SU-DHL-6 (cell line): Measurements from ENCODE around the gene PRAMEF6.
"Not testable (repeated sequence)": the region's sequence is repeated elsewhere in the genome, so short reads cannot be mapped to it uniquely, and the experiment has no call there.

ENCODE experiments used
- H2AFZ ChIP-seq: fragments of 200-600 bp; sonication (generic); 2 replicates; pipeline ENCODE4 v1.6.1; 2014; ENCODE audit warnings: low read depth, mild to moderate bottlenecking, moderate library complexity, mixed read lengths, antibody characterized with exemption, low read length; ENCODE audit not compliant: severe bottlenecking
- H3F3A ChIP-seq: fragments of 200-600 bp; shearing (Covaris generic); 2 replicates; pipeline ENCODE4 v1.6.0; 2016; ENCODE audit warnings: antibody characterized with exemption, mild to moderate bottlenecking; ENCODE audit not compliant: insufficient read depth
- H3K27ac ChIP-seq: fragments of 200-600 bp; sonication (generic); 2 replicates; pipeline ENCODE4 v1.5.1; 2016; ENCODE audit warnings: low read depth, mild to moderate bottlenecking, low read length, moderate library complexity, mixed read lengths
- H3K27me3 ChIP-seq: fragments of 200-600 bp; sonication (generic), shearing (Covaris generic); 2 replicates; pipeline ENCODE4 v1.6.0; 2014; ENCODE audit warnings: mild to moderate bottlenecking, low read length
- H3K36me3 ChIP-seq: fragments of 200-600 bp; sonication (generic); 2 replicates; pipeline ENCODE4 v1.6.1; 2014; ENCODE audit warnings: mild to moderate bottlenecking, low read length, mixed read lengths
- H3K4me2 ChIP-seq: fragments of 300-600, 200-600 bp; shearing (Covaris generic), sonication (generic); 2 replicates; pipeline ENCODE4 v1.6.0; 2014; ENCODE audit warnings: low read length, low read depth, mild to moderate bottlenecking; ENCODE audit not compliant: poor library complexity, severe bottlenecking
- H3K4me3 ChIP-seq: fragments of 200-600 bp; sonication (generic); 2 replicates; pipeline ENCODE4 v1.5.1; 2014; ENCODE audit warnings: antibody characterized with exemption, low read length, mild to moderate bottlenecking, mixed read lengths; ENCODE audit not compliant: insufficient read depth, poor library complexity, severe bottlenecking
- H3K79me2 ChIP-seq: fragments of 200-600 bp; sonication (generic); 2 replicates; pipeline ENCODE4 v1.6.1; 2014; ENCODE audit warnings: mild to moderate bottlenecking, low read length, moderate library complexity; ENCODE audit not compliant: insufficient read depth
- H3K9ac ChIP-seq: fragments of 200-600 bp; sonication (generic); 2 replicates; pipeline ENCODE4 v1.7.0; 2014; ENCODE audit warnings: mild to moderate bottlenecking, low read length
- H3K9me2 ChIP-seq: fragments of 200-600 bp; sonication (generic); replicated peaks from 2 replicates; pipeline ENCODE4 v1.6.1; 2014; ENCODE audit warnings: low read length; ENCODE audit not compliant: insufficient read depth
- H3K9me3 ChIP-seq: fragments of 200-600 bp; sonication (generic); 2 replicates; pipeline ENCODE4 v1.6.1; 2014; ENCODE audit warnings: low read length, mixed read lengths; ENCODE audit not compliant: insufficient read depth
- H4K20me1 ChIP-seq: fragments of 200-600 bp; sonication (generic); 2 replicates; pipeline ENCODE4 v1.6.1; 2014; ENCODE audit warnings: low read depth, mild to moderate bottlenecking, antibody characterized with exemption, low read length, moderate library complexity, mixed read lengths

PRAMEF6 gene

GRCh38 chr1:12947480-12947879 lies at the start of gene PRAMEF6:
Gene PRAMEF6 (minus strand): TSS chr1:12947580. CDS start chr1:12942518, 5,062 bp downstream.
- H3K27me3 ChIP-seq, H3K9ac ChIP-seq, H3K4me2 ChIP-seq, H3K4me3 ChIP-seq, H3K36me3 ChIP-seq, H4K20me1 ChIP-seq, H3F3A ChIP-seq, H3K9me3 ChIP-seq, H2AFZ ChIP-seq, H3K79me2 ChIP-seq, H3K27ac ChIP-seq, H3K9me2 ChIP-seq: not testable (repeated sequence)

GRCh38 chr1:12924368-12924767 lies 23.0 kb downstream of the PRAMEF6 start:
- not testable (repeated sequence) for H3K79me2 ChIP-seq, H3K36me3 ChIP-seq, H3K9ac ChIP-seq, H2AFZ ChIP-seq, H3K9me2 ChIP-seq, H3K9me3 ChIP-seq, H4K20me1 ChIP-seq, H3K4me2 ChIP-seq, H3F3A ChIP-seq, H3K27me3 ChIP-seq, H3K27ac ChIP-seq, H3K4me3 ChIP-seq

- H3K4me3 ChIP-seq, H3K27ac ChIP-seq, H3K4me2 ChIP-seq: not testable (repeated sequence)
These were observed 25.6 kb downstream of the PRAMEF6 start for GRCh38 chr1:12921749-12922148.

GRCh38 chr1:12916310-12916709 lies 31.1 kb downstream of the PRAMEF6 start, which contains the start of gene PRAMEF7:
Gene PRAMEF7 (plus strand): TSS chr1:12916610. CDS start chr1:12917693, 1,083 bp downstream.
- H4K20me1 ChIP-seq, H3K4me2 ChIP-seq, H2AFZ ChIP-seq, H3K9me3 ChIP-seq, H3K27ac ChIP-seq, H3K9me2 ChIP-seq, H3K27me3 ChIP-seq, H3F3A ChIP-seq, H3K9ac ChIP-seq, H3K79me2 ChIP-seq, H3K4me3 ChIP-seq, H3K36me3 ChIP-seq: not testable (repeated sequence)

More at GRCh38 chr1:12921749-12922148, 25.6 kb downstream of the PRAMEF6 start:
- not testable (repeated sequence) for H3K9ac ChIP-seq, H3F3A ChIP-seq, H3K27me3 ChIP-seq, H4K20me1 ChIP-seq, H3K79me2 ChIP-seq, H2AFZ ChIP-seq, H3K36me3 ChIP-seq, H3K9me3 ChIP-seq, H3K9me2 ChIP-seq

GRCh38 chr1:12903793-12904572 lies 43.4 kb downstream of the PRAMEF6 start:
- not testable (repeated sequence) for H3K27me3 ChIP-seq, H3K27ac ChIP-seq, H3K79me2 ChIP-seq, H3K36me3 ChIP-seq, H2AFZ ChIP-seq, H3K4me3 ChIP-seq, H3F3A ChIP-seq, H3K4me2 ChIP-seq, H3K9ac ChIP-seq, H3K9me2 ChIP-seq, H4K20me1 ChIP-seq, H3K9me3 ChIP-seq

- not testable (repeated sequence) for H4K20me1 ChIP-seq, H3K9ac ChIP-seq, H3K79me2 ChIP-seq, H3K4me2 ChIP-seq, H3K27ac ChIP-seq, H2AFZ ChIP-seq, H3K36me3 ChIP-seq, H3K9me2 ChIP-seq, H3K9me3 ChIP-seq, H3F3A ChIP-seq, H3K27me3 ChIP-seq, H3K4me3 ChIP-seq
These were observed 48.2 kb downstream of the PRAMEF6 start for GRCh38 chr1:12899186-12899585.

- not testable (repeated sequence) for H3K4me2 ChIP-seq, H3K79me2 ChIP-seq, H3K27ac ChIP-seq, H3K9me3 ChIP-seq, H2AFZ ChIP-seq, H3K9ac ChIP-seq, H3K9me2 ChIP-seq, H3K4me3 ChIP-seq, H4K20me1 ChIP-seq, H3F3A ChIP-seq, H3K27me3 ChIP-seq, H3K36me3 ChIP-seq
These were observed 49.2 kb downstream of the PRAMEF6 start, which contains the start of gene PRAMEF10 for GRCh38 chr1:12898170-12898569. Gene PRAMEF10 (minus strand): TSS chr1:12898270. CDS start chr1:12895847, 2,423 bp downstream.
